Upper lobe of left lung (tissue), 4 donors: Measurements from ENCODE around the gene HERC4.

ENCODE experiments used
- POLR2A ChIP-seq, 4 donors: fragments of 450-650 bp; IDR thresholded peaks; one replicate each; pipeline ENCODE4 v1.5.1; 2016 to 2017; ENCODE audit warnings: antibody characterized with exemption in 4 of 4, mild to moderate bottlenecking in 2 of 4
- TF ChIP-seq, protein P1 (sequence below), 6 experiments: fragments of 450-650 bp in 4 of 6; fragments of 200-600 bp in 2 of 6; sonication (generic) in 2 of 6; IDR thresholded peaks; one replicate each; pipeline ENCODE4 v1.5.1; 2016 to 2019; ENCODE audit warnings: antibody characterized with exemption in 6 of 6

GRCh38 chr10:68052463-68052862 lies 22.6 kb downstream of the HERC4 start:
- TF ChIP-seq POLR2A (IDR thresholded peaks at IDR 0.05): no peak
- TF ChIP-seq, protein P1, sequence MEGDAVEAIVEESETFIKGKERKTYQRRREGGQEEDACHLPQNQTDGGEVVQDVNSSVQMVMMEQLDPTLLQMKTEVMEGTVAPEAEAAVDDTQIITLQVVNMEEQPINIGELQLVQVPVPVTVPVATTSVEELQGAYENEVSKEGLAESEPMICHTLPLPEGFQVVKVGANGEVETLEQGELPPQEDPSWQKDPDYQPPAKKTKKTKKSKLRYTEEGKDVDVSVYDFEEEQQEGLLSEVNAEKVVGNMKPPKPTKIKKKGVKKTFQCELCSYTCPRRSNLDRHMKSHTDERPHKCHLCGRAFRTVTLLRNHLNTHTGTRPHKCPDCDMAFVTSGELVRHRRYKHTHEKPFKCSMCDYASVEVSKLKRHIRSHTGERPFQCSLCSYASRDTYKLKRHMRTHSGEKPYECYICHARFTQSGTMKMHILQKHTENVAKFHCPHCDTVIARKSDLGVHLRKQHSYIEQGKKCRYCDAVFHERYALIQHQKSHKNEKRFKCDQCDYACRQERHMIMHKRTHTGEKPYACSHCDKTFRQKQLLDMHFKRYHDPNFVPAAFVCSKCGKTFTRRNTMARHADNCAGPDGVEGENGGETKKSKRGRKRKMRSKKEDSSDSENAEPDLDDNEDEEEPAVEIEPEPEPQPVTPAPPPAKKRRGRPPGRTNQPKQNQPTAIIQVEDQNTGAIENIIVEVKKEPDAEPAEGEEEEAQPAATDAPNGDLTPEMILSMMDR (IDR thresholded peaks at IDR 0.05): no peak
